HEK293 (cell line): ENCODE results near the gene SNRPF.
A peak's percentile ranks its signal among the peaks of the same experiment; 100 is the strongest.

Experiments used
- CTCF ChIA-PET: fragments of 350-600 bp; formaldehyde crosslinking; extraction: SDS; loops from one replicate; lab custom pipeline; 2021; ENCODE audit warnings: antibody characterized with exemption; lab: Yijun Ruan, JAX
- POLR2A ChIA-PET: fragments of 300-600 bp; formaldehyde crosslinking; extraction: SDS; loops from one replicate; lab custom pipeline; 2020; ENCODE audit warnings: antibody characterized with exemption, inconsistent platforms; lab: Yijun Ruan, JAX
- H3K27ac ChIP-seq: fragments of 200-500 bp; sonication (Bioruptor generic); 2 replicates; pipeline ENCODE4 v1.5.1; 2014; ENCODE audit warnings: low read depth, low read length, control low read depth, inconsistent platforms; ENCODE audit errors: extremely low read depth
- H3K36me3 ChIP-seq, 2 experiments: fragments of 200-500 bp in 1 of 2; sonication (Bioruptor generic) in 1 of 2; 1 replicate in 1 of 2; 2 replicates in 1 of 2; pipeline ENCODE4 v1.5.1; 2014 to 2017; ENCODE audit warnings: inconsistent platforms in 2 of 2, low read length in 2 of 2; ENCODE audit not compliant: control insufficient read depth in 2 of 2, insufficient read depth in 1 of 2
- H3K4me1 ChIP-seq: fragments of 200-500 bp; sonication (Bioruptor generic); 2 replicates; pipeline ENCODE4 v1.5.1; 2014; ENCODE audit warnings: mild to moderate bottlenecking, low read length, inconsistent platforms; ENCODE audit not compliant: control insufficient read depth, insufficient read depth
- H3K4me3 ChIP-seq: 2 replicates; pipeline ENCODE4 v1.5.1; 2011; ENCODE audit warnings: low read depth, mild to moderate bottlenecking, control low read depth, low read length, moderate library complexity
- H3K9me3 ChIP-seq: fragments of 200-500 bp; sonication (Bioruptor generic); 2 replicates; pipeline ENCODE4 v1.5.1; 2014; ENCODE audit warnings: low read depth, low read length, inconsistent platforms; ENCODE audit not compliant: control insufficient read depth, insufficient read depth
- CTCF ChIP-seq: fragments of 450-650 bp; formaldehyde crosslinking; IDR thresholded peaks from 2 replicates; pipeline ENCODE4 v1.5.1; 2016; ENCODE audit warnings: missing biosample characterization, missing genetic modification characterization
- EGR2 ChIP-seq: fragments of 450-650 bp; formaldehyde crosslinking; IDR thresholded peaks from 2 replicates; pipeline ENCODE4 v1.5.1; 2016; ENCODE audit warnings: low read depth, missing biosample characterization, missing genetic modification characterization
- HOXD13 ChIP-seq: sonication (generic); formaldehyde crosslinking; IDR thresholded peaks from 2 replicates; pipeline ENCODE4 v1.8.0; 2022; ENCODE audit warnings: missing genetic modification reagents, borderline replicate concordance
- KLF16 ChIP-seq: fragments of 450-650 bp; formaldehyde crosslinking; IDR thresholded peaks from 2 replicates; pipeline ENCODE4 v1.5.1; 2017; ENCODE audit warnings: missing biosample characterization, missing genetic modification characterization
- KLF17 ChIP-seq: fragments of 450-650 bp; formaldehyde crosslinking; IDR thresholded peaks from 2 replicates; pipeline ENCODE4 v1.5.1; 2016; ENCODE audit warnings: missing biosample characterization, missing genetic modification characterization
- KLF7 ChIP-seq: fragments of 450-650 bp; formaldehyde crosslinking; IDR thresholded peaks from 2 replicates; pipeline ENCODE4 v1.5.1; 2016; ENCODE audit warnings: missing biosample characterization, missing genetic modification characterization, borderline replicate concordance
- MZF1 ChIP-seq: fragments of 450-650 bp; formaldehyde crosslinking; IDR thresholded peaks from 2 replicates; pipeline ENCODE4 v1.5.1; 2017; ENCODE audit warnings: missing biosample characterization, missing genetic modification characterization, borderline replicate concordance
- SALL2 ChIP-seq: fragments of 450-650 bp; formaldehyde crosslinking; IDR thresholded peaks from 2 replicates; pipeline ENCODE4 v1.5.0; 2017; ENCODE audit warnings: missing biosample characterization, mild to moderate bottlenecking, missing genetic modification characterization, borderline replicate concordance
- SP7 ChIP-seq: fragments of 450-650 bp; formaldehyde crosslinking; IDR thresholded peaks from 2 replicates; pipeline ENCODE4 v1.5.1; 2016; ENCODE audit warnings: missing biosample characterization, missing genetic modification characterization
- ZBTB48 ChIP-seq: fragments of 450-650 bp; formaldehyde crosslinking; IDR thresholded peaks from 2 replicates; pipeline ENCODE4 v1.5.1; 2016; ENCODE audit warnings: missing biosample characterization, missing genetic modification characterization
- ZFP41 ChIP-seq: fragments of 450-650 bp; formaldehyde crosslinking; IDR thresholded peaks from 2 replicates; pipeline ENCODE4 v1.5.1; 2016; ENCODE audit warnings: missing biosample characterization, missing genetic modification characterization, borderline replicate concordance
- ZNF157 ChIP-seq: fragments of 450-650 bp; formaldehyde crosslinking; IDR thresholded peaks from 2 replicates; pipeline ENCODE4 v1.5.1; 2016; ENCODE audit warnings: missing biosample characterization, missing genetic modification characterization
- ZNF184 ChIP-seq: fragments of 450-650 bp; IDR thresholded peaks from 2 replicates; pipeline ENCODE4 v1.5.1; 2018; ENCODE audit warnings: missing biosample characterization, mild to moderate bottlenecking, missing genetic modification characterization
- ZNF211 ChIP-seq: fragments of 450-650 bp; formaldehyde crosslinking; IDR thresholded peaks from 2 replicates; pipeline ENCODE4 v1.5.1; 2016; ENCODE audit warnings: low read depth, missing biosample characterization, missing genetic modification characterization
- ZNF26 ChIP-seq: fragments of 450-650 bp; formaldehyde crosslinking; IDR thresholded peaks from 2 replicates; pipeline ENCODE4 v1.5.1; 2016; ENCODE audit warnings: missing biosample characterization, missing genetic modification characterization
- ZNF391 ChIP-seq: fragments of 450-650 bp; formaldehyde crosslinking; IDR thresholded peaks from 2 replicates; pipeline ENCODE4 v1.5.1; 2016; ENCODE audit warnings: low read depth, missing biosample characterization, missing genetic modification characterization, borderline replicate concordance
- ZNF398 ChIP-seq: fragments of 450-650 bp; formaldehyde crosslinking; IDR thresholded peaks from 2 replicates; pipeline ENCODE4 v1.5.1; 2017; ENCODE audit warnings: missing biosample characterization, missing genetic modification characterization
- ZNF510 ChIP-seq: fragments of 450-650 bp; formaldehyde crosslinking; IDR thresholded peaks from 2 replicates; pipeline ENCODE4 v1.5.1; 2018; ENCODE audit warnings: mild to moderate bottlenecking, missing genetic modification characterization, missing biosample characterization; ENCODE audit not compliant: insufficient replicate concordance
- ZNF580 ChIP-seq: fragments of 450-650 bp; formaldehyde crosslinking; IDR thresholded peaks from 2 replicates; pipeline ENCODE4 v1.5.1; 2016; ENCODE audit warnings: missing biosample characterization, missing genetic modification characterization
- ZNF623 ChIP-seq: fragments of 450-650 bp; formaldehyde crosslinking; IDR thresholded peaks from 2 replicates; pipeline ENCODE4 v1.5.1; 2016; ENCODE audit warnings: missing biosample characterization, missing genetic modification characterization
- ZNF624 ChIP-seq: fragments of 450-650 bp; formaldehyde crosslinking; IDR thresholded peaks from 2 replicates; pipeline ENCODE4 v1.5.1; 2017; ENCODE audit warnings: missing biosample characterization, missing genetic modification characterization
- ZNF747 ChIP-seq: fragments of 450-650 bp; formaldehyde crosslinking; IDR thresholded peaks from 2 replicates; pipeline ENCODE4 v1.5.1; 2016; ENCODE audit warnings: missing biosample characterization, missing genetic modification characterization
- ZSCAN4 ChIP-seq: fragments of 450-650 bp; formaldehyde crosslinking; IDR thresholded peaks from 2 replicates; pipeline ENCODE4 v1.5.1; 2017; ENCODE audit warnings: missing biosample characterization, missing genetic modification characterization

Gene SNRPF

GRCh38 chr12:95836630-95837239 lies 22.0 kb upstream of the SNRPF start:
- H3K27ac ChIP-seq = no peak overlapping the region
- H3K4me1 ChIP-seq = no peaks in the 10 kb centered on the region
- H3K36me3 ChIP-seq = no peaks in the 10 kb centered on the region
- CTCF ChIA-PET = interaction anchor here (0.6 kb wide), 1 partner anchor 32 kb away, joined by 3 read pairs; no protein-coding TSS in a partner anchor
- POLR2A ChIA-PET = no interaction called here
- TF ChIP-seq MZF1 (tag by site-specific recombination) = no peak
- TF ChIP-seq ZNF510 (tag by site-specific recombination) = no peak
- TF ChIP-seq ZSCAN4 = peak; percentile 37; the same call in 1 of the 2 replicates
- TF ChIP-seq ZNF398 (tag by site-specific recombination) = peak; percentile 79; the same call in 1 of the 2 replicates
- TF ChIP-seq ZFP41 = no peak
- no peak for TF ChIP-seq ZNF624
- TF ChIP-seq ZBTB48 = peak; percentile 71; the same call in 1 of the 2 replicates
- TF ChIP-seq KLF7 (tag by site-specific recombination) = 0 out of 2 replicates have a peak, but pooled peaks have one; percentile 24
- no peak overlapping the region for H3K4me3 ChIP-seq
- H3K9me3 ChIP-seq = no peaks in the 10 kb centered on the region

GRCh38 chr12:95837240-95838038 lies 21.3 kb upstream of the SNRPF start:
- Histone ChIP-seq H3K9me3 (no peaks in the 10 kb centered on the region), H3K4me1 (no peaks in the 10 kb centered on the region), H3K36me3 (no peaks in the 10 kb centered on the region), H3K4me3 (no peak overlapping the region), H3K27ac (no peak overlapping the region)
- ChIA-PET CTCF (no interaction called here), POLR2A (no interaction called here)
- TF ChIP-seq SALL2 (tag by site-specific recombination) (0 out of 2 replicates have a peak, but pooled peaks have one; percentile 24), ZNF623 (no peak), ZNF398 (tag by site-specific recombination) (peak; percentile 17), KLF16 (tag by site-specific recombination) (no peak), ZNF747 (tag by site-specific recombination) (no peak), ZNF157 (0 out of 2 replicates have a peak, but pooled peaks have one; percentile 31), CTCF (tag by site-specific recombination) (no peak), SP7 (tag by site-specific recombination) (no peak), ZNF184 (no peak), EGR2 (peak; percentile 80), ZNF26 (no peak), KLF17 (no peak), ZNF211 (tag by site-specific recombination) (no peak), HOXD13 (CRISPR knock-in tag) (no peak), ZNF580 (tag by site-specific recombination) (no peak), ZNF391 (tag by site-specific recombination) (no peak)
